Nephron progenitor cell (in vitro differentiated cells): Measurements from ENCODE around the gene PI4K2B.
"Not testable (repeated sequence)": the region's sequence is repeated elsewhere in the genome, so short reads cannot be mapped to it uniquely, and the experiment has no call there.

Experiments used
- DNase-seq: peaks from one replicate; pipeline ENCODE4 v3.0.0; 2021
- H3K27ac Mint-ChIP-seq: 2 replicates; pipeline ENCODE4 v1.8.0; 2021; ENCODE audit warnings: mild to moderate bottlenecking, moderate library complexity, mixed read lengths
- H3K27me3 Mint-ChIP-seq: 2 replicates; pipeline ENCODE4 v1.8.0; 2021; ENCODE audit warnings: mild to moderate bottlenecking, low read depth, mixed read lengths; ENCODE audit not compliant: poor library complexity
- H3K36me3 Mint-ChIP-seq: 2 replicates; pipeline ENCODE4 v1.8.0; 2021; ENCODE audit warnings: low read depth, mixed read lengths
- H3K4me1 Mint-ChIP-seq: 2 replicates; pipeline ENCODE4 v1.8.0; 2021; ENCODE audit warnings: mixed read lengths
- H3K4me3 Mint-ChIP-seq: 2 replicates; pipeline ENCODE4 v1.8.0; 2021; ENCODE audit warnings: mild to moderate bottlenecking, moderate library complexity, mixed read lengths
- H3K9me3 Mint-ChIP-seq: 2 replicates; pipeline ENCODE4 v1.8.0; 2021; ENCODE audit warnings: mild to moderate bottlenecking, moderate library complexity, mixed read lengths
- CTCF ChIP-seq: fragments of 200-600 bp; sonication (generic); IDR thresholded peaks from 2 replicates; pipeline ENCODE4 v1.5.0; 2021; ENCODE audit warnings: antibody characterized with exemption

The PI4K2B gene

GRCh38 chr4:25223802-25224375 is 9.9 kb upstream of the PI4K2B start:
- H3K27me3 Mint-ChIP-seq, result peaks cover 3% of the 10 kb centered on the region
- peak; percentile 38 for DNase-seq
- H3K36me3 Mint-ChIP-seq, result peaks cover 23% of the 10 kb centered on the region
- no peak for TF ChIP-seq CTCF
- H3K27ac Mint-ChIP-seq, result no peak overlapping the region
- H3K4me3 Mint-ChIP-seq, result no peak overlapping the region
- H3K4me1 Mint-ChIP-seq, result no peaks in the 10 kb centered on the region
- H3K9me3 Mint-ChIP-seq, result peaks cover 83% of the 10 kb centered on the region

- no peak overlapping the region for H3K4me3 Mint-ChIP-seq
- H3K9me3 Mint-ChIP-seq, result peaks cover 88% of the 10 kb centered on the region
- H3K36me3 Mint-ChIP-seq, result peaks cover 42% of the 10 kb centered on the region
- peaks cover 5% of the 10 kb centered on the region for H3K4me1 Mint-ChIP-seq
- H3K27me3 Mint-ChIP-seq, result peaks cover 4% of the 10 kb centered on the region
- no peak for DNase-seq
- no peak overlapping the region for H3K27ac Mint-ChIP-seq
- TF ChIP-seq CTCF, result no peak
Observed at GRCh38 chr4:25229804-25230203, 4.0 kb upstream of the PI4K2B start.

GRCh38 chr4:25233194-25233593 is 639 bp upstream of the PI4K2B start:
- TF ChIP-seq CTCF, result no peak
- Mint-ChIP-seq H3K27ac (no peak overlapping the region), H3K9me3 (peaks cover 78% of the 10 kb centered on the region), H3K36me3 (peaks cover 45% of the 10 kb centered on the region), H3K4me1 (peaks cover 15% of the 10 kb centered on the region), H3K27me3 (peaks cover 14% of the 10 kb centered on the region), H3K4me3 (peak overlapping the region; percentile 79)
- no peak for DNase-seq

GRCh38 chr4:25234390-25235370 is 847 bp downstream of the PI4K2B start:
- Mint-ChIP-seq H3K4me3 (peak overlapping the region; percentile 89), H3K4me1 (peaks cover 15% of the 10 kb centered on the region), H3K9me3 (peaks cover 70% of the 10 kb centered on the region), H3K36me3 (peaks cover 42% of the 10 kb centered on the region), H3K27ac (no peak overlapping the region), H3K27me3 (peaks cover 14% of the 10 kb centered on the region)
- peak; percentile 37 for TF ChIP-seq CTCF
- DNase-seq, result peak; percentile 66

- Mint-ChIP-seq H3K27me3 (peaks cover 14% of the 10 kb centered on the region), H3K4me3 (peak overlapping the region; percentile 89)
- DNase-seq, result no peak
Observed at GRCh38 chr4:25235401-25235800, 1.6 kb downstream of the PI4K2B start.

GRCh38 chr4:25236030-25236429 is 2.2 kb downstream of the PI4K2B start:
- DNase-seq, H3K4me3 Mint-ChIP-seq, H3K27ac Mint-ChIP-seq: not testable (repeated sequence)
- peaks cover 34% of the 10 kb centered on the region for H3K36me3 Mint-ChIP-seq
- peaks cover 57% of the 10 kb centered on the region for H3K9me3 Mint-ChIP-seq
- peaks cover 14% of the 10 kb centered on the region for H3K27me3 Mint-ChIP-seq
- H3K4me1 Mint-ChIP-seq, result peaks cover 15% of the 10 kb centered on the region

More at GRCh38 chr4:25235401-25235800, 1.6 kb downstream of the PI4K2B start:
- no peak for TF ChIP-seq CTCF
- Mint-ChIP-seq H3K36me3 (peaks cover 40% of the 10 kb centered on the region), H3K9me3 (peaks cover 63% of the 10 kb centered on the region), H3K4me1 (peaks cover 15% of the 10 kb centered on the region), H3K27ac (no peak overlapping the region)
